ENCODE results near the gene TTC34.
"Not testable (repeated sequence)": the region's sequence is repeated elsewhere in the genome, so short reads cannot be mapped to it uniquely, and the experiment has no call there.

DNA sequence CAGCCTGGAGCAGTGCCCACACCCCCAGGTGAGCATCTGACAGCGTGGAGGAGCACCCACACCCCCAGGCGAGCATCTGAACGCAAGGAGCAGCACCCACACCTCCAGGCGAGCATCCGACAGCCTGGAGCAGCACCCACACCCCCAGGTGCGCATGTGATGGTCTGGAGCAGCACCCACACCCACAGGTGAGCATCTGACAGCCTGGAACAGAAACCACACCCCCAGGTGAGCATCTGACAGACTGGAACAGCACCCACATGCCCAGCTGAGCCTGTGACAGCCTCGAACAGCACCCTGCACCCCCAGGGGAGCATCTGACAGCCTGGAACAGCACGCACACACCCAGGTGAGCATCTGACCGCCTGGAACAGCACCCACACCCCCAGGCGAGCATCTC is 46.9 kb downstream of the TTC34 start:
- TF ChIP-seq, protein P1, sequence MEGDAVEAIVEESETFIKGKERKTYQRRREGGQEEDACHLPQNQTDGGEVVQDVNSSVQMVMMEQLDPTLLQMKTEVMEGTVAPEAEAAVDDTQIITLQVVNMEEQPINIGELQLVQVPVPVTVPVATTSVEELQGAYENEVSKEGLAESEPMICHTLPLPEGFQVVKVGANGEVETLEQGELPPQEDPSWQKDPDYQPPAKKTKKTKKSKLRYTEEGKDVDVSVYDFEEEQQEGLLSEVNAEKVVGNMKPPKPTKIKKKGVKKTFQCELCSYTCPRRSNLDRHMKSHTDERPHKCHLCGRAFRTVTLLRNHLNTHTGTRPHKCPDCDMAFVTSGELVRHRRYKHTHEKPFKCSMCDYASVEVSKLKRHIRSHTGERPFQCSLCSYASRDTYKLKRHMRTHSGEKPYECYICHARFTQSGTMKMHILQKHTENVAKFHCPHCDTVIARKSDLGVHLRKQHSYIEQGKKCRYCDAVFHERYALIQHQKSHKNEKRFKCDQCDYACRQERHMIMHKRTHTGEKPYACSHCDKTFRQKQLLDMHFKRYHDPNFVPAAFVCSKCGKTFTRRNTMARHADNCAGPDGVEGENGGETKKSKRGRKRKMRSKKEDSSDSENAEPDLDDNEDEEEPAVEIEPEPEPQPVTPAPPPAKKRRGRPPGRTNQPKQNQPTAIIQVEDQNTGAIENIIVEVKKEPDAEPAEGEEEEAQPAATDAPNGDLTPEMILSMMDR (conservative IDR thresholded peaks at IDR 0.05; ENCODE audit: low read depth in 2 of 2), result not testable (repeated sequence)
- TF ChIP-seq, protein P2, sequence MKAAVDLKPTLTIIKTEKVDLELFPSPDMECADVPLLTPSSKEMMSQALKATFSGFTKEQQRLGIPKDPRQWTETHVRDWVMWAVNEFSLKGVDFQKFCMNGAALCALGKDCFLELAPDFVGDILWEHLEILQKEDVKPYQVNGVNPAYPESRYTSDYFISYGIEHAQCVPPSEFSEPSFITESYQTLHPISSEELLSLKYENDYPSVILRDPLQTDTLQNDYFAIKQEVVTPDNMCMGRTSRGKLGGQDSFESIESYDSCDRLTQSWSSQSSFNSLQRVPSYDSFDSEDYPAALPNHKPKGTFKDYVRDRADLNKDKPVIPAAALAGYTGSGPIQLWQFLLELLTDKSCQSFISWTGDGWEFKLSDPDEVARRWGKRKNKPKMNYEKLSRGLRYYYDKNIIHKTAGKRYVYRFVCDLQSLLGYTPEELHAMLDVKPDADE (IDR thresholded peaks at IDR 0.05), result not testable (repeated sequence)
- not testable (repeated sequence) for TF ChIP-seq POLR2AphosphoS5 (IDR thresholded peaks at IDR 0.05; ENCODE audit: low read depth)
